HEK293T (cell line): ENCODE results near the gene GCLM.
A peak's percentile ranks its signal among the peaks of the same experiment; 100 is the strongest.

Experiments used
- CTBP1 ChIP-seq: fragments of 450-650 bp; IDR thresholded peaks from 2 replicates; pipeline ENCODE4 v1.6.1; 2016; ENCODE audit warnings: borderline replicate concordance
- FOXK2 ChIP-seq: fragments of 450-650 bp; IDR thresholded peaks from 2 replicates; pipeline ENCODE4 v1.6.1; 2016; ENCODE audit warnings: mild to moderate bottlenecking
- FOXM1 ChIP-seq: fragments of 450-650 bp; IDR thresholded peaks from 2 replicates; pipeline ENCODE4 v1.6.1; 2017; ENCODE audit warnings: mild to moderate bottlenecking, borderline replicate concordance
- HDGF ChIP-seq: fragments of 450-650 bp; IDR thresholded peaks from 2 replicates; pipeline ENCODE4 v1.6.1; 2017; ENCODE audit warnings: antibody characterized with exemption, borderline replicate concordance
- LEF1 ChIP-seq: fragments of 450-650 bp; IDR thresholded peaks from 2 replicates; pipeline ENCODE4 v1.6.1; 2017; ENCODE audit warnings: mild to moderate bottlenecking, borderline replicate concordance
- SP1 ChIP-seq: fragments of 450-650 bp; IDR thresholded peaks from 2 replicates; pipeline ENCODE4 v1.6.1; 2017
- SUZ12 ChIP-seq: fragments of 450-650 bp; IDR thresholded peaks from 2 replicates; pipeline ENCODE4 v1.6.1; 2016; ENCODE audit warnings: mild to moderate bottlenecking

DNA sequence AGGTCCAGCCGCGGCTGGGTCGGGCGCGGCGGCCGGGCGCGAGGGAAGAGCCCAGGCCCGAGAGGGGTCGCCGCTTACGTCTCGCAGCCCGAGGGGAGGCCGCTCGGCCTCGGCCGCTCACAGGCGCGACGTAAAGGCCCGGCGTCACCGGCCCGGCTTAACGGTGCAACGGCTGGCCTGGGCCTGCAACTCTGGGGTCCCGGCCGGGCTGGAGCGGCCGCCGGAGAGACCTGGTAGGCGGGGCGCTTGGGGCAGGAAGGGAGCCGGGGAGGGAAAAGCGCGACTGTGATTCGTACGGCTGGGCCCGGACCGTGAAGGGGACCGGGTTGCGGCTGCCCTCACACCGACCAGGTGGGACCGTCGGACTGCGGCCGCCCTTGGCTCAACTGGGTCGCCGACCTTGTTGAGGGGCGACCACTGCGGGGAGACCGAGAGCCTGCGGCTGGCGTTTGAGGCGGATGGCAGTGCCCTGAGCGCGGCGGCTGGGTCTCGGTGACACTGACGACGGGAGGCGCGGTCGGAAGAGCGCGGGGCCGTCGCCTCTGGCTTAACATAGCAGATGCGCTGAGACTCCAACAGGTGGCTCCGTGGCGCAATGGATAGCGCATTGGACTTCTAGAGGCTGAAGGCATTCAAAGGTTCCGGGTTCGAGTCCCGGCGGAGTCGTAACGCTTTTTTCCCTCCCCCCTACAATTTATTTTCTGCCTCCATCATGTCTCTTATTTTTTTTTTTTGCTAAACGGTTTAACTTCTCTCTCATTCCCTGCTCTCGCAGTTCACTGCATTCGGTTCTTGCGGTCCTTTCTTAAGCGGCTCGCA is 62.0 kb downstream of the GCLM start:
- TF ChIP-seq SP1 (no peak), SUZ12 (no peak), FOXK2 (no peak), CTBP1 (peak; percentile 70; the same call in 1 of the 2 replicates), LEF1 (no peak; the same call in 1 of the 2 replicates), HDGF (no peak), FOXM1 (no peak)
